PC-9 (cell line): ENCODE results near the gene NAT9.

Source experiments
- EZH2 ChIP-seq: fragments of 200-600 bp; sonication (generic); IDR thresholded peaks from 2 replicates; pipeline ENCODE4 v1.8.0; 2017; ENCODE audit warnings: antibody characterized with exemption, low read depth
- TF ChIP-seq, protein P1 (sequence below): fragments of 200-600 bp; sonication (generic); conservative IDR thresholded peaks from 2 replicates; pipeline ENCODE4 v1.6.1; 2017; ENCODE audit warnings: mixed run types, antibody characterized with exemption, mild to moderate bottlenecking, moderate library complexity

DNA sequence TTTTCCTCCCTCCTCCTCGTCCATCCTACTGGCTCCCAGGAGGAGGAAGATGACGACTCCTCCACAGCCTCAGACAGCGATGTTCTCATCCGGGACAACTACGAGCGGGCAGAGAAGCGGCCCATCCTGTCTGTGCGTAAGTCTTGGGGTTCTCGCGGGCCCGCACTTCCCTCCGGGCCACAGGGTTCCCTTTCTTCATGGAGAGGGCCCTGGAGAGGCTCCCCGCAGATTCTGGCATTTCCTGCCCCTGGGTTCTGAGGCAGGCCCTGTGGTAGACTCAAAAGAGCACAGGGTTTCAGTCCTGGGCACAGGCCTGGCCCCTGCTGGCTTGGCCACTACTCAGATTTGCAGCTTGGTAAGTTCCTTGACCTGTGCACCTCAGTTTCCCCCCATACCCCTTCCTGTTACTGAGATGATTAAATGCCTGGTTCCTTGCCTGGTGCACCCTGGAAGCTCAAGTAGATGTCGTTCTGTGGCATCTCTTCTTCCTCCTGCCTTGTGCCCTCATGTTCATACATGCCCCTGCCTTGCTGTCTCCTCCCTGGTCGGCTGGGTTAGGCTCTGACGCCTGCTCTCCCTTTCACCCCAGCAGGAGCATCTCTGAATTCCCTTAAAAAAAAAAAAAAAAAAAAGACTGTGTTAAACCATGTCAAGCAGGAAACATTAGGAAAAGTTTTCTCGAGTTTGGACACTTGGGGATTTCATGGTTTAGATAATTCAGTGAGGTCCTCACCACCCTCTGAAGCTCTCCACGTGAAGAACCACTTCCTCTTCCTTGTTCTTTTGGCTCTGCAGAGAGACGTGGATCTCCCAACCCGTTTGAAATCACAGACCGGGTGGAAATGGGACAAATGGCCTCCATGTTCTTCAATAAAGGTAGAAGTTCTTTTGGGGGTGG is 14.3 kb upstream of the NAT9 start:
- TF ChIP-seq, protein P1, sequence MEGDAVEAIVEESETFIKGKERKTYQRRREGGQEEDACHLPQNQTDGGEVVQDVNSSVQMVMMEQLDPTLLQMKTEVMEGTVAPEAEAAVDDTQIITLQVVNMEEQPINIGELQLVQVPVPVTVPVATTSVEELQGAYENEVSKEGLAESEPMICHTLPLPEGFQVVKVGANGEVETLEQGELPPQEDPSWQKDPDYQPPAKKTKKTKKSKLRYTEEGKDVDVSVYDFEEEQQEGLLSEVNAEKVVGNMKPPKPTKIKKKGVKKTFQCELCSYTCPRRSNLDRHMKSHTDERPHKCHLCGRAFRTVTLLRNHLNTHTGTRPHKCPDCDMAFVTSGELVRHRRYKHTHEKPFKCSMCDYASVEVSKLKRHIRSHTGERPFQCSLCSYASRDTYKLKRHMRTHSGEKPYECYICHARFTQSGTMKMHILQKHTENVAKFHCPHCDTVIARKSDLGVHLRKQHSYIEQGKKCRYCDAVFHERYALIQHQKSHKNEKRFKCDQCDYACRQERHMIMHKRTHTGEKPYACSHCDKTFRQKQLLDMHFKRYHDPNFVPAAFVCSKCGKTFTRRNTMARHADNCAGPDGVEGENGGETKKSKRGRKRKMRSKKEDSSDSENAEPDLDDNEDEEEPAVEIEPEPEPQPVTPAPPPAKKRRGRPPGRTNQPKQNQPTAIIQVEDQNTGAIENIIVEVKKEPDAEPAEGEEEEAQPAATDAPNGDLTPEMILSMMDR: no peak
- TF ChIP-seq EZH2: no peak
